ENCODE results near the gene KIAA1217. TPM values are rescaled to one million over a fixed set of nuclear protein-coding genes. Genes with fewer than 3 reads are reported as not detected.

The KIAA1217 gene
- polyA plus RNA-seq, 1 donor = 54.9 TPM

GRCh38 chr10:24553051-24553612, 344.2 kb downstream of the KIAA1217 start:
- Histone ChIP-seq H3K4me1 (ENCODE audit: control insufficient read depth, insufficient read depth, low read length) (no peaks in the 10 kb centered on the region), H3K27ac (ENCODE audit: low read length) (no peak overlapping the region), H3K4me3 (ENCODE audit: low read length) (no peak overlapping the region), H3K27me3 (ENCODE audit: control insufficient read depth, insufficient read depth, low read length) (no peaks in the 10 kb centered on the region), H3K9me3 (ENCODE audit: control insufficient read depth, low read depth, low read length) (no peaks in the 10 kb centered on the region), H3K36me3 (ENCODE audit: control insufficient read depth, insufficient read depth, low read length) (peaks cover 7% of the 10 kb centered on the region)
- DNase-seq = no peak
- no CpG with 5 or more reads among the region's 10 CpGs for WGBS (ENCODE audit: insufficient coverage, low lambda C conversion rate)

GRCh38 chr10:24554036-24554435, 345.1 kb downstream of the KIAA1217 start:
- Histone ChIP-seq H3K9me3 (ENCODE audit: control insufficient read depth, low read depth, low read length) (no peaks in the 10 kb centered on the region), H3K36me3 (ENCODE audit: control insufficient read depth, insufficient read depth, low read length) (peaks cover 5% of the 10 kb centered on the region), H3K4me1 (ENCODE audit: control insufficient read depth, insufficient read depth, low read length) (no peaks in the 10 kb centered on the region), H3K27me3 (ENCODE audit: control insufficient read depth, insufficient read depth, low read length) (no peaks in the 10 kb centered on the region), H3K4me3 (ENCODE audit: low read length) (no peak overlapping the region), H3K27ac (ENCODE audit: low read length) (no peak overlapping the region)
- no CpG with 5 or more reads among the region's 7 CpGs for WGBS (ENCODE audit: insufficient coverage, low lambda C conversion rate)
- DNase-seq = no peak

DNA sequence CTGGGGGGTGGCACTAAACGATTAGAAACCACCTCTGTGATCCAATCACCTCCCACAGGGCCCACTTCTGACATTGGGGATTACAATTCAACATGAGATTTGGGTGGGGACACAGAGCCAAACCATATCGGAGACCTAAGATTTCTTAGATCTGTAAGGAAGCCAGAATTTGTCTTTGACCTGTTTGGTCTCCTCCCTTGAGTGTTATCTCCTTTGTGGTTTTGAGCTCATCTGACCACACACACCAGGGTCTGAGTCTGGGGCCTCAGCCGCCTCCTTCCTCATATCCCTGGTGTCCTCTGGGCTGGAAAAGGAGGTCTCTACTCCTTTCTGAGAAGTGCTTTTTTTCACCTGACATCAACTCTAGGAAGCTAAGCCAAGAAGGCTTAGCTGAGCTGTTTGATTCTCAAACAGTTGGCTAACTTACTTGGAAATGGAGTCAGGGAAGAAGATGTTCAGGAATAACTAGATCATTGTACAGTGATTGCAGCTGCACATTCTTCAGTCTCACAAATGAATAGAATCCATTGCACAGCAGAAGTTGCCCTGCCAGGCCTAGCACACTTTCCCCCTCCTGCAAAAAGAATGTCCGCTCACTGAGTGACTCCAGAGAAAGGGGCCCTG, 347.3 kb downstream of the KIAA1217 start:
- H3K36me3 ChIP-seq (ENCODE audit: control insufficient read depth, insufficient read depth, low read length) = no peaks in the 10 kb centered on the region
- WGBS (ENCODE audit: insufficient coverage, low lambda C conversion rate) = no CpG with 5 or more reads among the region's 4 CpGs
- no peaks in the 10 kb centered on the region for H3K9me3 ChIP-seq (ENCODE audit: control insufficient read depth, low read depth, low read length)
- DNase-seq = no peak
- no peaks in the 10 kb centered on the region for H3K4me1 ChIP-seq (ENCODE audit: control insufficient read depth, insufficient read depth, low read length)
- no peaks in the 10 kb centered on the region for H3K27me3 ChIP-seq (ENCODE audit: control insufficient read depth, insufficient read depth, low read length)
- H3K4me3 ChIP-seq (ENCODE audit: low read length) = no peak overlapping the region
- no peak overlapping the region for H3K27ac ChIP-seq (ENCODE audit: low read length)

DNA sequence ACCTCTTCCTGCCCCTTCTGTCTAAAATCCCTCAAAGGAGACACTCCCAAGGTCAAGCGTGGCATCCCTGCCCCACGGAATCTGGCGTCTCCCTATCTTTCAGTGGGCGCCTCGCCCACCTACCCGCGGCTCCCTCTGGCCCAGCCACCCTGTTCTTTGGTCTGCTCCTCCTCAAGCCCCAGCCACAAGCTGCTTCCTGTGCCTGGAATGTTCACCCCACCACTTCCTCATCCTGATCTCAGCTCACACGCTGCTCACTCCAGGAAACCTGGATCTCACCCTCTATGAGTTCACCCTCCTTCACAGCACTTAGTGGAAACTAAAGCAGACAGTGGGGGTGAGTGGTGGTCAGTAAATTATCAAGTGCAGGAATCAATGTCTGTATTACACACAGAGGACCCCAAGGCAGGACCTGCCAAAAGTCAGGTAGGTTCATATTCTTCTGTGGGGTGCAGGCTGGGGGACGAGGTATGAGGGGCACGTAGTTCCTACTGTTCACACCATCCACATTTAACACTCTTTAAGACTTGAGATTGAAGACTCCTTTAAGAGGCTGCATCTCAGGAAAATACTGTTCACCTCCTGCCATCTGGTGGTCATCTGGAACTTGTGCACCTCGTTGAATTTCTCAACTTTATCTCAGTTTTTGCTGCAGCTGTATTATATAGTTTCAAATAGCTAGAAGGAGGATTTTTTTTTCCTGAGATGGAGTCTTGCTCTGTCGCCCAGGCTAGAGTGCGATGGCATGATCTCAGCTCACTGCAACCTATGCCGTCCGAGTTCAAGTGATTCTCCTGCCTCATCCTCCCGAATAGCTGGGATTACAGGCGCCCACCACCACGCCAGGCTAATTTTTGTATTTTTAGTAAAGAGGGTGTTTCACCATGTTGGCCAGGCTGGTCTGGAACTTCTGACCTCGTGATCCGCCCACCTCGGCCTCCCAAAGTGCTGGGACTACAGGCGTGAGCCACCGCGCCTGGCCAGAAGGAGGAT, 348.1 kb downstream of the KIAA1217 start:
- Histone ChIP-seq H3K4me3 (ENCODE audit: low read length) (no peak overlapping the region), H3K36me3 (ENCODE audit: control insufficient read depth, insufficient read depth, low read length) (no peaks in the 10 kb centered on the region), H3K9me3 (ENCODE audit: control insufficient read depth, low read depth, low read length) (no peaks in the 10 kb centered on the region), H3K27ac (ENCODE audit: low read length) (no peak overlapping the region), H3K27me3 (ENCODE audit: control insufficient read depth, insufficient read depth, low read length) (no peaks in the 10 kb centered on the region), H3K4me1 (ENCODE audit: control insufficient read depth, insufficient read depth, low read length) (no peaks in the 10 kb centered on the region)
- no CpG with 5 or more reads among the region's 24 CpGs for WGBS (ENCODE audit: insufficient coverage, low lambda C conversion rate)
- DNase-seq = peak; percentile 23 to 29

DNA sequence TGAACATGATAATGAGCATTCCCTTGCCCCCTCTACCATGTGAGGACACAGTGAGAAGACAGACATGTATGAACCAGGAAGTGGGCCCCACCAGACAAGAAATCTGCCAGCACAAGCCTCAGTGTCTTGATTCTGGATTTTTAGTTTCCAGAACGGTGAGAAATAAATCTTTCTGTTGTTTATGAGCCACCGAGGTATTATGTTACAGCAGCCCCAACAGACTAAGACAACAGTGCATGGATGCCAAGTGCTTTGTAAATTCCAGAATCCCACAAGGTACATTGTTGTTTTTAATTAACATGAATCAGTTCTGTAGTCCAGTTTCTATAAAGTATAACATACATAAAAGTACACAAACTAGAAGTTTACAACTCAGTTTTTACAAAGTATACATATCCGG, 352.5 kb downstream of the KIAA1217 start:
- no CpG with 5 or more reads among the region's 3 CpGs for WGBS (ENCODE audit: insufficient coverage, low lambda C conversion rate)
- Histone ChIP-seq H3K4me3 (ENCODE audit: low read length) (no peak overlapping the region), H3K4me1 (ENCODE audit: control insufficient read depth, insufficient read depth, low read length) (no peaks in the 10 kb centered on the region), H3K27me3 (ENCODE audit: control insufficient read depth, insufficient read depth, low read length) (no peaks in the 10 kb centered on the region), H3K36me3 (ENCODE audit: control insufficient read depth, insufficient read depth, low read length) (no peaks in the 10 kb centered on the region), H3K9me3 (ENCODE audit: control insufficient read depth, low read depth, low read length) (no peaks in the 10 kb centered on the region), H3K27ac (ENCODE audit: low read length) (no peak overlapping the region)
- no peak for DNase-seq

- Histone ChIP-seq H3K9me3 (ENCODE audit: control insufficient read depth, low read depth, low read length) (no peaks in the 10 kb centered on the region), H3K4me3 (ENCODE audit: low read length) (no peak overlapping the region), H3K27me3 (ENCODE audit: control insufficient read depth, insufficient read depth, low read length) (no peaks in the 10 kb centered on the region), H3K27ac (ENCODE audit: low read length) (no peak overlapping the region), H3K4me1 (ENCODE audit: control insufficient read depth, insufficient read depth, low read length) (no peaks in the 10 kb centered on the region), H3K36me3 (ENCODE audit: control insufficient read depth, insufficient read depth, low read length) (no peaks in the 10 kb centered on the region)
- WGBS (ENCODE audit: insufficient coverage, low lambda C conversion rate) = no CpG with 5 or more reads among the region's 4 CpGs
- DNase-seq = no peak
Measured at GRCh38 chr10:24568042-24568441, 359.1 kb downstream of the KIAA1217 start.

DNA sequence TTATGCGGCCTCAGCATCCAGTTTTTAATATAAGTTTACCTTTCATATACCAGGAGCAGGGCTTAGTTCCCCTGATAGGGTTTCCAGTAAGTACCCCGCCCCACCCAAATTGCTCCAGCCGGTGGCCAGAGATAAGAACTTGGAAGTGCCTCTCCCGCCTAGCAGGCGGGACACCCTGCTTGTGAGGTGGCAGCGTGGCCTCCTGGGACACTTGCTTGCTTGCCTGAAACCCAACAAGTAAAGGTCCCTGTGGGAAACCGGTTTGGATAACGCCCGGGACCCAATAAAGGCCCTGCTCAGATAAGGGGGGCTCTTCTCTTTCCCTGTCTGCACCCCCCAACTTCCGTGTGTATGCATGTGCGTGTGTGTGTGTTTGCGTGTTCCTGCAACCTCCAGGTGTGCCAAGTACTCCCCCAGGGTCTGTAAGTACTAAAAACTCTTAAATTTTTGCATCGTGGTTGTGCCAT, 360.4 kb downstream of the KIAA1217 start:
- Histone ChIP-seq H3K4me3 (ENCODE audit: low read length) (no peak overlapping the region), H3K4me1 (ENCODE audit: control insufficient read depth, insufficient read depth, low read length) (no peaks in the 10 kb centered on the region), H3K27me3 (ENCODE audit: control insufficient read depth, insufficient read depth, low read length) (no peaks in the 10 kb centered on the region), H3K9me3 (ENCODE audit: control insufficient read depth, low read depth, low read length) (no peaks in the 10 kb centered on the region), H3K27ac (ENCODE audit: low read length) (no peak overlapping the region), H3K36me3 (ENCODE audit: control insufficient read depth, insufficient read depth, low read length) (no peaks in the 10 kb centered on the region)
- WGBS (ENCODE audit: insufficient coverage, low lambda C conversion rate) = no CpG with 5 or more reads among the region's 13 CpGs
- DNase-seq = peak in 1 of 2 donors; percentile 14

DNA sequence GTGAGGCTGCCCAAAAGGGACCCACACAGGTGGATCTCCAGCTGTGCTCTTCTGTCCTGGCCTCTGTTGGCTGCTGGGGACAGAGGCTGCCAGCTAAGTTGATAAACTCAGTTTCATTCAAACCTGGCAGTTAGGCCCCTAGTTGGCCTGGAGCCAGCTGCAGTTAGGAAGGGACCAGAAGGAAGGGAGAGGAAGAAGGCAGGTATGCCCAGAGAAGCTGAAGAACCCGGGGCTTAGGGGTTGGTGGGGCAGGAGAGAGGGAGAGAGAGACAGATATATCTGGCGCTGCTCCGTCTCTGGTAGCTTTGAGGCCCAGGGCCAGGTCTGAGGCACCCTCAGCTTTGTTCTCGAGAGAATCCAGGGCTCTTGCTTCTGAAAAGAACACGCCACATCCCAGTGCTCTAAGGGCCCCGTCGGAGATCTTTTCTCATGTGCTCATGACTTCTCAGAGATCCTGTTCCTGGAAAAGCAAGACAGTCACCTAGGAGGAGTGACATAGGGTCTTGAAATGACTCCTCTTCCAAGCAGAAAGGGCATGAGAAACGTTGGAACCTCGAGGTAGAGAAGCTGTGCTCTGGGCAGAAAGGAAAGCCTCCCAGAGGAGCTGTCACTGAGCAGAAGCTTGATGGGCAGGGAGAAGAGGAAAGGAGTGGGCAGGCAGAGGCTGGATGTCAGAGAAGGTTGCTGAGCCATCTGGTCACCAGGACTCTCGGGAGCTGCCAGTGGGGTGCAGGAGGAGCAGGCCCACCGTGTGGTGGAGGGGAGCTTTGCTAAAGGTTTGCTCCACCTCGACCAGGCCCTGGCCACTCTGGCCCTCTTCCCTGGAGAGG, 361.1 kb downstream of the KIAA1217 start:
- Histone ChIP-seq H3K27ac (ENCODE audit: low read length) (no peak overlapping the region), H3K4me1 (ENCODE audit: control insufficient read depth, insufficient read depth, low read length) (no peaks in the 10 kb centered on the region), H3K4me3 (ENCODE audit: low read length) (no peak overlapping the region), H3K27me3 (ENCODE audit: control insufficient read depth, insufficient read depth, low read length) (no peaks in the 10 kb centered on the region), H3K9me3 (ENCODE audit: control insufficient read depth, low read depth, low read length) (no peaks in the 10 kb centered on the region), H3K36me3 (ENCODE audit: control insufficient read depth, insufficient read depth, low read length) (no peaks in the 10 kb centered on the region)
- WGBS (ENCODE audit: insufficient coverage, low lambda C conversion rate) = no CpG with 5 or more reads among the region's 12 CpGs
- no peak for DNase-seq

DNA sequence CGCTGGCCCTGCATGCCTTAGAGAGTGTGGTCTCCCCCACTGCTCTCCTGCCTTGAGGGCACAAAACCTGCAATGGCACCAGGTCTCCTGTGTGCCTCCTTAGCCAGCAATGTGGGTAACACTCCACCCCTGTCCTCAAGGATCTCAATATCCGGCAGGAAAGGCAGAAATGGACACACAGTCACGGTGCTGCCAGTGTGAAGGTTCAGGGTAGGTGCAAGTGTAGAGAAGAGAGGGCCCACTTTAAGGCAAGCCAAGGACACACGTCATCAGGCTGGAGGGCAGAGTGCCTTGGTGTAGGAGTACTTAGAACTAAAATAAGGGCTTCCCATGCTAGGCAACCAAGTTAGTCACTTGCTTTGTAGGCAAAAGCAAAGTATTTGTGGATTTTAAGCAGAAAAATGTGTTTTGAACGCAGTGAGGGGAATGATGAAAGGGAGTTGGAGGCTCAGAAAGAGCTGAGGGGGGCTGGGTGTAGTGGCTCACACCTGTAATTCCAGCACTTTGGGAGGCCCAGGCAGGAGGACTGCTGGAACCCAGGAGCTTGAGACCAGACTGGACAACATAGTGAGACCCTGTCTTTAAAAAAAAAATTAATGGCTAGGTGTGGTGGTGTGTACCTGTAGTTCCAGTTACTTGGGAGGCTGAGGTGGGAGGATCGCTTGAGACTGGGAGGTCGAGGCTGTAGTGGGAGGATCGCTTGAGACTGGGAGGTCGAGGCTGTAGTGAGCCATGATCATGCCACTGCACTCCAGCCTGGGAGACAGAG, 361.9 kb downstream of the KIAA1217 start:
- no CpG with 5 or more reads among the region's 9 CpGs for WGBS (ENCODE audit: insufficient coverage, low lambda C conversion rate)
- Histone ChIP-seq H3K4me3 (ENCODE audit: low read length) (no peak overlapping the region), H3K36me3 (ENCODE audit: control insufficient read depth, insufficient read depth, low read length) (no peaks in the 10 kb centered on the region), H3K27me3 (ENCODE audit: control insufficient read depth, insufficient read depth, low read length) (no peaks in the 10 kb centered on the region), H3K27ac (ENCODE audit: low read length) (no peak overlapping the region), H3K9me3 (ENCODE audit: control insufficient read depth, low read depth, low read length) (no peaks in the 10 kb centered on the region), H3K4me1 (ENCODE audit: control insufficient read depth, insufficient read depth, low read length) (no peaks in the 10 kb centered on the region)
- no peak for DNase-seq

Measured in large intestine (tissue), 3 donors.